DMS153 treated with DMSO at 0.1 percent for 48 hours (cell line): ENCODE data around the gene WDSUB1.
A peak's percentile ranks its signal among the peaks of the same experiment; 100 is the strongest.

ENCODE experiments used
- DNase-seq: peaks from one replicate; lab custom pipeline; 2025; ENCODE audit not compliant: unreplicated experiment; lab: John Stamatoyannopoulos, UW

The WDSUB1 gene

GRCh38 chr2:159225025-159226016, 61.2 kb downstream of the WDSUB1 start:
- peak; percentile 17 for DNase-seq

- DNase-seq, result no peak
Observed at GRCh38 chr2:159224061-159224813, 62.3 kb downstream of the WDSUB1 start.

GRCh38 chr2:159219394-159219998, 67.0 kb downstream of the WDSUB1 start:
- no peak for DNase-seq

- DNase-seq, result no peak
Observed at GRCh38 chr2:159218389-159218788, 68.1 kb downstream of the WDSUB1 start.

- no peak for DNase-seq
Observed at GRCh38 chr2:159217676-159218075, 68.8 kb downstream of the WDSUB1 start.

GRCh38 chr2:159215116-159215515, 71.4 kb downstream of the WDSUB1 start:
- DNase-seq, result no peak

- no peak for DNase-seq
Observed at GRCh38 chr2:159214325-159214865, 72.1 kb downstream of the WDSUB1 start.

- DNase-seq, result no peak
Observed at GRCh38 chr2:159213296-159213695, 73.2 kb downstream of the WDSUB1 start.

- DNase-seq, result no peak
Observed at GRCh38 chr2:159211447-159212396, 74.8 kb downstream of the WDSUB1 start.

- DNase-seq, result no peak
Observed at GRCh38 chr2:159209341-159210306, 76.9 kb downstream of the WDSUB1 start.

- no peak for DNase-seq
Observed at GRCh38 chr2:159208438-159208837, 78.1 kb downstream of the WDSUB1 start.

- DNase-seq, result no peak
Observed at GRCh38 chr2:159206736-159207380, 79.6 kb downstream of the WDSUB1 start.

GRCh38 chr2:159204381-159205144, 81.9 kb downstream of the WDSUB1 start:
- DNase-seq, result no peak

GRCh38 chr2:159202568-159203071, 83.9 kb downstream of the WDSUB1 start:
- no peak for DNase-seq

GRCh38 chr2:159201360-159202063, 85.0 kb downstream of the WDSUB1 start:
- DNase-seq, result peak; percentile 10

GRCh38 chr2:159200498-159200897, 86.0 kb downstream of the WDSUB1 start:
- no peak for DNase-seq
